Neural cell (in vitro differentiated cells): ENCODE results near the gene TRABD2A.

ENCODE experiments used
- CTCF ChIP-seq: fragments of 450-650 bp; IDR thresholded peaks from 2 replicates; pipeline ENCODE4 v1.5.1; 2014; ENCODE audit warnings: antibody characterized with exemption, mild to moderate bottlenecking, moderate library complexity; ENCODE audit not compliant: poor library complexity, severe bottlenecking
- EP300 ChIP-seq: fragments of 450-650 bp; conservative IDR thresholded peaks from 2 replicates; pipeline ENCODE4 v1.6.1; 2014; ENCODE audit warnings: antibody characterized with exemption, mild to moderate bottlenecking, moderate library complexity; ENCODE audit not compliant: poor library complexity, severe bottlenecking
- EZH2 ChIP-seq: fragments of 200-600, 300-800 bp; shearing (Covaris generic), sonication (generic); IDR thresholded peaks from 2 replicates; pipeline ENCODE4 v1.6.1; 2014; ENCODE audit warnings: antibody characterized with exemption, low read length, borderline replicate concordance, mild to moderate bottlenecking; ENCODE audit not compliant: insufficient read depth, poor library complexity, severe bottlenecking
- MXI1 ChIP-seq: fragments of 450-650 bp; conservative IDR thresholded peaks from 2 replicates; pipeline ENCODE4 v1.6.1; 2014; ENCODE audit warnings: antibody characterized with exemption, mild to moderate bottlenecking; ENCODE audit not compliant: poor library complexity, severe bottlenecking
- POLR2AphosphoS5 ChIP-seq: IDR thresholded peaks from 2 replicates; pipeline ENCODE4 v1.6.1; 2012
- RAD21 ChIP-seq: fragments of 450-650 bp; conservative IDR thresholded peaks from 2 replicates; pipeline ENCODE4 v1.6.1; 2014; ENCODE audit warnings: antibody characterized with exemption, mild to moderate bottlenecking, moderate library complexity
- REST ChIP-seq: IDR thresholded peaks from 2 replicates; pipeline ENCODE4 v1.6.1; 2012; ENCODE audit warnings: borderline replicate concordance

DNA sequence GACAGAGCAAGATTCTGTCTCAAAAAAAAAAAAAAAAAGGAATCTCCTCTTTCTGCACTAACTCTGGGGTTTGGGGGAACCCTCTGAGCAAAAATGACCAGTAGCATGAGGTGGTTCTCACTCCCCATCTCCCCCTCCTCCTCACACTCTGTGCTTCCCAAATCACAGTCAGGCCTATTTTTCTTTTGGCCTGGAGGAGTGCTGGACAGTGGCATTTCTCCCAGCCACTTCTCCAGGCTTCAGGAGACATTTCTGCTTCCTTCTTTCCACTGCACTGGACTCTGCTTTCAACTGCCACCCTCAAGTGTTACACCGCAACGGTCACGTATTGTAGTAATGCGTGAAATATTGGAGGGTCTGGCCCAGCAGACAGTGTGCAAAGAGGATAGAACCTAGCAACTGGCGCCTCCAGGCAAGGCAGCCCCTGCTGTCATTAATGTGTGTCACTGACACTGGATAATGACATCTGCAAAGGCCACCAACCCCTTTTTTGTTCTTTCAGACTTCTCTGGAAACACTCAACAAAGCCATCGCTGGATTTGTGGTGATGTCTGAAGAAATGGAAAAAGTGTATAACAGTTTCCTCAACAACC is 68.9 kb downstream of the TRABD2A start:
- TF ChIP-seq POLR2AphosphoS5 (no peak), CTCF (no peak), REST (no peak), EZH2 (no peak), MXI1 (no peak), RAD21 (no peak), EP300 (no peak)
